ENCODE results near the gene ST3GAL2.

ST3GAL2 gene

GRCh38 chr16:70438585-70438968, 323 bp downstream of the ST3GAL2 start:
- no peak for DNase-seq (ENCODE audit: low read depth in 2 of 3, low spot score in 2 of 3)

GRCh38 chr16:70437582-70438557, 1.0 kb downstream of the ST3GAL2 start:
- DNase-seq (ENCODE audit: low read depth in 2 of 3, low spot score in 2 of 3) = no peak

DNA sequence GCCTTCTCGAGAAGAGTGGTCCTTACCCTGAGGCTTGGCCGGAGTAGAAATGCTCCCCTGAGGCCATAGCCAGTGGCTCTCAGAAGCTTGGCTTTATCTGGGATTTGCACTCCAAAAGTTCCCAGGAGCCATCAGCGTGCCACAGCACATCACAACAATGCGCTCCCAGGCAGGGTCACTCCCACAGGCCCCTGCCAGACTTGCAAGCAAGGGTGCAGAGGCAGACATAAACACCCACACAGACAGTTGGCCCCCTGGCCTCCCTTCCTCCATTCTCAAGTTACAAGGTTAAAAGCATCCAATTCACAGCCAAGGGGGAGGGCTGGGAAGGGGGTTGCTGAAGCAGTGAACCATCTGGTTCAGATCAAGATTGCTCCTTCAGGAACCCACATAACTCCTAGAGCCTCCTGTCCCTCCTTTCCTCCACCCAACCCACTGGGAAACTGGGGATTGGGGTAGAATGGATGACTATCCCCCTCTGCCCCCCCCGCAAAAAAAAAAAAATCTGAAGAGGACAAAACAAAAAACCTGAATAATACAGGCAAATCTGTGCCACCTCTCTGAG, 1.8 kb downstream of the ST3GAL2 start:
- DNase-seq (ENCODE audit: low read depth in 2 of 3, low spot score in 2 of 3) = no peak

- DNase-seq (ENCODE audit: low read depth in 2 of 3, low spot score in 2 of 3) = no peak
Measured at GRCh38 chr16:70434484-70435260, 4.2 kb downstream of the ST3GAL2 start.

DNA sequence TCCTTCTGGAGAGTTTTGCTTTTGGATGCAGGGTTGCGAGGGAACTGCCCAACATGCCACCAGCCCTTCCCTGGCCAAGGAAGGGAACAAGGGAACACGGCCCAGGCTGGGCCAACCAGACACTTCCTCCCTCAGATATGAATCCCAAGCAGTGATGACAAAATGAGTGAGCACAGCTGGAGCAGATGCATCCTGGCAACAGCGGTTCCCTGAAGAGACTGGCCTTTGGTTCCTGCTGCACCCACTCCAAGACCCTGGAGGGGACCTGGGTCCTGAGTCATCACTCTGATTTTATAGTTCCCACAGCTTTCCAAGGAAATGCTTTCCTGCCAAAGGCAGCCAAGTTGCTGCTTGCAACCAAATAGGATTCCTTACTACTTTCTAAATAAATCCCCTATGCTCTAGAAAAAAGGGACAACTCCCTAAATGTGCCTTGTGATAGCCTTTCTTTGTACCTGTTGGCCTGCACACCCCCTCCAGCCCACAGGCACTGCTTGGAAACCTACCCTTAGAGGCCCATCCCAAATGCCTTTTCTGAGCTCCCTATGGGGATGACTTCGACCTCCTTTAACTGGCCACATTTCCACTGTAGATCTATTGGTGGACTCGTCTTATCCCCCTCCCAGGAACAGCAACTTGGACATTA, 5.3 kb downstream of the ST3GAL2 start:
- no peak for DNase-seq (ENCODE audit: low read depth in 2 of 3, low spot score in 2 of 3)

DNA sequence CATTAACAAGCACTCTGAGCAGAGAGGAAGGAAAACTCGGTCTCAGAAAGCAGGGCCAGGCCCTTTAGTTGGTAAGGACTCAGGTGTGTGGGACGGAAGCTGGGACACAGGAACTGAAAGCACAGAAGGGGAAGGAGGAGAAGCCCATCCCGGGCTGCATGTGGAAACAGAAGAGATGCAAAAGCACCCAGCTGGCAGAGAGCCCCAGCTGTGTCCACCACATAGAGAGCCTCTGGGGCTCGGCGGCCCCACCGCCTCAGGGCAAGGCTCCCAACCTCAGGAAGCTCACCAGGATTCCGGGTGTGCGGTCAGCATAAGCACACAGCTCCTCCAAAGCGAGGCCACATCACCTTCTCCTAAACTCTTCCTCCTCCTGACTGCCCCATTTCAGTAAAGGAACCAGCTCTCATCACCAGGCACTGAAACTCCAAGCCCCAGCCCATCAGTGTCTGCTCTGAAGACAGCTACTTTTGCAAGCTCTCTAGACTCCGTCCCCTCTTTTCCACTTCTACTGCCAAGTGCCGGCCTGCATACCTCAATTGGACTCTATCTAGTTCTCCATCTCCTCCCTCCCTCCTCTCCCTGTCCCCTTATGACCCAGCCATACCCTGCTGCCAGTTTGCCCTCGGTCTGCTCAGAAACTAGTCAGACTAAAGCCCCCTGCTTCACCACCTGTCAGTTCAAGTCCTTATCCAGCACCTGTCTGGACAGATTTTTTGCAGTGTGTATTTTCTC, 6.0 kb downstream of the ST3GAL2 start:
- no peak for DNase-seq (ENCODE audit: low read depth in 2 of 3, low spot score in 2 of 3)

DNA sequence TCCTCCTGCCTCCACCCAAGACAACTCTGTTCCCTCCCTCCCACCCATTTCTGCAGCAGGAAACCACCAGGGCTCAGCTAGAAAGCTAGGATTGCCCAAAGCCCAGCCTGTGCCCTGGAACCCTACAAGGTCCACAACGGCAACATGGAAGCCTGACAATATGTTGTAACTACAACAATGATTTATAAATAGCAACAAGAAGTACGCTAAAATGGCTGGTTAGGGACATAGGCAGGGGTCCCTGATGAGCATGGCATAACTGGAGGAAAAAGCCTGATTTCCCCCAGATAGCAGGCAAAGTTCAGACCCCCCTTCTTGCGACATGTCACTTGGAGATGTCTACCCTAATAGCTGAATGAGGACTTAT, 6.6 kb downstream of the ST3GAL2 start:
- no peak for DNase-seq (ENCODE audit: low read depth in 2 of 3, low spot score in 2 of 3)

DNA sequence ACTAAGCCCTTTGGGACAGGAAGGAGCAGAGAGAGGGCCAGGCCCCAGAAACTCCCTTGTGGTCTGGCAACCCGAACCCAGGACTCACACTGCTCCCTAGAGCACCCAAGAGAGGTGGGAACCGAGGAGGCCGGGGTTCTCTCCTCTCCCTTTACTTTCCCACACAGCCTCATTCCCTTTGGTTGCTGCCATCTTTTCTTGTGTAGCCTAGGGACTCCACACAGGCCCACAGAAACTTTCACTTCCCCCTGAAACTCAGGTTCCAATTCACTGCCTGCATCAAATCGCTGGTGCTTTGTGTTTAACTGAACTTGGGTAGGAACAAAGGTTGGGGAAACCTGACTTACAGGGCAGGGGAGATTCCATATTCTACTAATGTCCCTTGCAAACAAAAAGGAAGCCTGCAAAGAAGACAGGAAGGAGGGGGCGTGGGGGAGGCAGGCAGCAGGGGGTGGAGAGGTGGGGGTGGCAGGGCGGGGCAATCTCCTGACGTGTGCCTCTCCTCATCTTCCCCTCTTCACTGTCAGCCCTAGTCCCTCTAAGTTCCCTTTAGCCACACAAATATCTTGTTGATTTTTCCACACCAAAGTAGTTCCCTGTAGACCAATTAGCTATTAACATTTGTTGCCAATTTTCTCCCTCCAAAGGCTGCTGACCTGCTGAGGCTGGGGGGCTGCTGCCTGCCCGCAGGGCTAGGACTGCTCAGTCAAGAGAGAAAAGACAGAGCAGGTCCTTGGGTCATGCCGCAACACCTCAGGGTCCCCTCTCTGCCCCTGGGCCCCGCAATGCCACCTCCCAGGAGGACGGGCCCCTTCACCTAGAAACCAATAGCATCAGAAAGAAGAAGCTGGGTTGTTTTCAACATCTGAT, 8.0 kb downstream of the ST3GAL2 start:
- DNase-seq (ENCODE audit: low read depth in 2 of 3, low spot score in 2 of 3) = no peak

- DNase-seq (ENCODE audit: low read depth in 2 of 3, low spot score in 2 of 3) = no peak
Measured at GRCh38 chr16:70429888-70430666, 8.8 kb downstream of the ST3GAL2 start.

GRCh38 chr16:70428178-70428998, 10.5 kb downstream of the ST3GAL2 start:
- DNase-seq (ENCODE audit: low read depth in 2 of 3, low spot score in 2 of 3) = peak in 2 of 3 experiments; percentile 48 to 57

DNA sequence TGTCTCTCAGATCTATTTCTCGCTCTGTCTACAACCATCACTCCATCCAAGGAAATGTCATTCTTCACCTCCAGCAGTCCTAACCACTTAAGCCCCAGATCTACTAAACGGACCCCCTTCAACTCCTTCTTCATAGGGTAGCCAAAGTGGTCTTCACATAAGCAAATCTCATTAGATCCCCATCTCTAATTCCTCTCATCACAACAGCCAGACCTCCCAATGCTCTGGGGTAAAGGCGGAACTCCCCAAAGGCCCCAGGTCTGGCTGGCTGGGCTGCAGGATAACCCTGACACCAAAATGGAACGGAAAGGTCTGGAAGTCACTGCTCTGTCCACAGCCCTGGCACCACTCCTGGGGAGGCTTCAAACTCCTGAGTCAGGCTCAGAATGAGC, 11.1 kb downstream of the ST3GAL2 start:
- no peak for DNase-seq (ENCODE audit: low read depth in 2 of 3, low spot score in 2 of 3)

DNA sequence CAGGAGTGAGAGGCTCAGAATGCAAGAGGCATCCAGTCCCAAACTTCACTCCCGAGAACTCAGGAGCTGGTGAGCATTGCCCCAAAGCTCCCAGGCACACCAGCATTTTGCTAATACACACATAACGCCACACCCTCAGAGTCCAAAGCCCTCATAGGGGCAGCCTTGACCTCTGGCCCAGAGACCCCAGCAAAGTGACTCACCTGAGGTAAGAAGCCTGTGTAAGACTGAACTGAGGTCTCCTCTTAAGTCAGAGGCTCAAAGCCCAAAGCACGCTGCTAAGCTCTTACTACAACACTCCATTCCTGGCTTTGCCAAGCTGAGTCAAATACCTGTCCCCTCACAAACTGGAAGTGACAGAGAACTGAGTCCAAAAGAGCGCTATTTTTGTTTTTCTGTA, 16.4 kb downstream of the ST3GAL2 start:
- no peak for DNase-seq (ENCODE audit: low read depth in 2 of 3, low spot score in 2 of 3)

GRCh38 chr16:70421473-70422311, 17.2 kb downstream of the ST3GAL2 start:
- no peak for DNase-seq (ENCODE audit: low read depth in 2 of 3, low spot score in 2 of 3)

- no peak for DNase-seq (ENCODE audit: low read depth in 2 of 3, low spot score in 2 of 3)
Measured at GRCh38 chr16:70421014-70421413, 17.9 kb downstream of the ST3GAL2 start.

- DNase-seq (ENCODE audit: low read depth in 2 of 3, low spot score in 2 of 3) = no peak
Measured at GRCh38 chr16:70419384-70420327, 19.2 kb downstream of the ST3GAL2 start.

GRCh38 chr16:70418993-70419318, 19.9 kb downstream of the ST3GAL2 start:
- DNase-seq (ENCODE audit: low read depth in 2 of 3, low spot score in 2 of 3) = no peak
